Right lobe of liver (tissue), 4 donors: ENCODE results near the gene TSBP1.
A peak's percentile ranks its signal among the peaks of the same experiment; 100 is the strongest.

ENCODE experiments used
- CTCF ChIP-seq, 4 donors: fragments of 200-600 bp in 3 of 4; fragments of 450-650 bp in 1 of 4; IDR thresholded peaks; one replicate each; pipeline versions ENCODE4 v1.5.1 to v1.8.0; 2016 to 2022; ENCODE audit warnings: antibody characterized with exemption in 4 of 4, mild to moderate bottlenecking in 2 of 4
- POLR2A ChIP-seq: fragments of 450-650 bp; IDR thresholded peaks from one replicate; pipeline ENCODE4 v1.6.1; 2017; ENCODE audit warnings: antibody characterized with exemption, mild to moderate bottlenecking
- donor health status: DM: no; HTN: no; CAD: no.
- donor health status: DM: no; HTN: no; CAD: no.
- donor health status: DM: no; HTN: yes; CAD: no.

- TF ChIP-seq CTCF (IDR thresholded peaks at IDR 0.05): peak in 3 of 4 donors; percentile 37 to 54 (median 47)
- no peak for TF ChIP-seq POLR2A
Observed at GRCh38 chr6:32255199-32256153, 116.2 kb downstream of the TSBP1 start.
